Cardiac fibroblast (primary cell): Measurements from ENCODE around the gene FAM20A.

ENCODE experiments used
- DNase-seq, 2 donors: peaks; one replicate each; pipeline versions ENCODE4 v3.0.0 to v3.0.0-alpha.2; 2010; ENCODE audit warnings: low read depth in 2 of 2
- H3K4me3 ChIP-seq, 2 donors: replicated peaks in 1 of 2; 1 replicate in 1 of 2; 2 replicates in 1 of 2; pipeline ENCODE4 v1.5.1; 2011; ENCODE audit warnings: low read depth in 2 of 2, low read length in 2 of 2, mild to moderate bottlenecking in 2 of 2, moderate library complexity in 1 of 2
- TF ChIP-seq, protein P1 (sequence below): IDR thresholded peaks from one replicate; pipeline ENCODE4 v1.5.1; 2011; ENCODE audit warnings: low read depth, mild to moderate bottlenecking, low read length, inconsistent platforms

Gene FAM20A

DNA sequence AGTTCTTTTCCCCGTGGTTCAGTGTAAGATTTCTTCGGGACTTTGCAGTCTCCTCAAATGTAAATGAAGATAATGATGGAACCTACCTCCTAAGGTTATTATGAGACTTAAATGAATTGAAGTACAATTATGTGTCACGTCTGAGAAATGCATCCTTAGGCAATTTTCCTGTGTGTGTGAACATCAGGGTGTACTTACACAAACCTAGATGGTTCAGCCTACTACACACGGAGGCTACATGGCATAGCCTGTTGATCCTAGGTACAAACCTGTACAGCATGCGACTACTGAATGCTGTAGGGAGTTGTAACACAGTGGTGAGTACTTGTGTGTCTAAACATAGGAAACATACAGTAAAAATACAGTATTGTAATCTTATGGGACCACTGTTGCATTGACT is 1.1 kb upstream of the FAM20A start:
- no peak overlapping the region for H3K4me3 ChIP-seq
- TF ChIP-seq, protein P1, sequence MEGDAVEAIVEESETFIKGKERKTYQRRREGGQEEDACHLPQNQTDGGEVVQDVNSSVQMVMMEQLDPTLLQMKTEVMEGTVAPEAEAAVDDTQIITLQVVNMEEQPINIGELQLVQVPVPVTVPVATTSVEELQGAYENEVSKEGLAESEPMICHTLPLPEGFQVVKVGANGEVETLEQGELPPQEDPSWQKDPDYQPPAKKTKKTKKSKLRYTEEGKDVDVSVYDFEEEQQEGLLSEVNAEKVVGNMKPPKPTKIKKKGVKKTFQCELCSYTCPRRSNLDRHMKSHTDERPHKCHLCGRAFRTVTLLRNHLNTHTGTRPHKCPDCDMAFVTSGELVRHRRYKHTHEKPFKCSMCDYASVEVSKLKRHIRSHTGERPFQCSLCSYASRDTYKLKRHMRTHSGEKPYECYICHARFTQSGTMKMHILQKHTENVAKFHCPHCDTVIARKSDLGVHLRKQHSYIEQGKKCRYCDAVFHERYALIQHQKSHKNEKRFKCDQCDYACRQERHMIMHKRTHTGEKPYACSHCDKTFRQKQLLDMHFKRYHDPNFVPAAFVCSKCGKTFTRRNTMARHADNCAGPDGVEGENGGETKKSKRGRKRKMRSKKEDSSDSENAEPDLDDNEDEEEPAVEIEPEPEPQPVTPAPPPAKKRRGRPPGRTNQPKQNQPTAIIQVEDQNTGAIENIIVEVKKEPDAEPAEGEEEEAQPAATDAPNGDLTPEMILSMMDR: no peak
- DNase-seq: no peak

GRCh38 chr17:68601565-68602288 is 560 bp upstream of the FAM20A start:
- no peak overlapping the region for H3K4me3 ChIP-seq
- TF ChIP-seq, protein P1: no peak
- no peak for DNase-seq

DNA sequence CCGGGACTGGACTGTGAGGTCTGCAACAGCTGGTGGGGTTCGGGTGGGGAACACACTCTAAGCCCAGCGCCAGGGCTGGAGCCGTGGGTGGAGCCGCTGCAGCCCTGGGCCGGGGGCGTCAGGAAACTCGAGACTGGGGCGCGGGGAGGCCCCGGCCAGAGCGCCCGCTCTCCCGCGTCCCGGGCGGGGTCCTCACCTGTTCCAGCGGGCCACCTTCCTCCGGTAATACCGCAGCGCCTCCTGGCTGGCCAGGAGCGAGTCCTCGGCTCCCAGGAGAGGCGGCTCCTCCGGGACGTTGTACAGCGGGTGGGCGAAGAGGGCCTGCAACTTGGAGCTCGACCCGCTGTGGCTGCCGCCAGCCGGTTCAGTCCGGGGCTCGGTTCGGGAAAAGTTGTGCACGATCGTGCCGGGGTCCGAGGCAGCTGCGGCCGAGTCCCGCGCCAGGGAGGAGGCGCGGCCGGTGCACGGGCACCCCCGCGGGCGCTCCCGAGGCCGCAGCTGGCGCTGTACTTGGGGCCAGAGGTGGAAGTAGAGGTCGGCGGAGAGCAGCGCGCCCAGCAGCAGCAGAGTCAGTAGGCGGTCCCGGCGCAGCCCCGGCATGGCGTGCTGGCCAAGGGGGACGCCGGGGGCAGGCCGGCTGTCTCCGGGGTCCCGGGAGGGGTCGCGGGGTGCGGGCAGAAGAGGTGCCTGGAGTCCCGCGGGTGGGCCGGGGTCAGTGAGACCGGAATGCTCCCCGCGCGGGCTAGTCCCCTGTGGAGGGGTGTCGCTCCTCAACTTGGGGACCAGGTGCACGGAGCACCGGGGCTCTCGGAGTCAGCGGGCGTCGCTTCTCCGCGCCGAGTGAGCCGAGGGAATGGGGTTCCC is 868 bp downstream of the FAM20A start:
- peak in 1 of 2 donors; percentile 29 for DNase-seq
- H3K4me3 ChIP-seq: peak overlapping the region; percentile 40 to 77
- TF ChIP-seq, protein P1: peak; percentile 12

GRCh38 chr17:68599552-68600066 is 1.6 kb downstream of the FAM20A start:
- DNase-seq: no peak

DNA sequence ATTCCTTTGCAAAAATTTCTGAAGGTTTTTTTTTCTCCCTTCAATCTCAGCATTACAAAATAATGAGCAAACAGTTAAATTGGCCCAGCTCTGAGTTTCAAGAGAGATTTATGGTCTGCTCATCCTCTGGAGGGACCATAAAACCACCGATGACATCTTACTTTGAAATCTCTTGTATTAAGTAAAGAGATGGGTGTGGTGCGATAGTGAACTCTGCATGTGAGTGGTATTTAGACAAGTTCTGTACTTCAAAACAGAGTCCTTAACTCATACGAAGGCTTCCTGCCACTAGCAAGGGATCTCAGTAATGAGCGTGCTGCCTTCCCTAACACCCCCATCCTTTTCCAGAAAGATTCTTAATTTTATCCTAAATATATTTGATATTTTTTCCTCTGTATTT is 2.1 kb downstream of the FAM20A start:
- DNase-seq: peak in 1 of 2 donors; percentile 35
- H3K4me3 ChIP-seq: peak overlapping the region in 1 of 2 donors; percentile 77
- TF ChIP-seq, protein P1: no peak

More at GRCh38 chr17:68599552-68600066, 1.6 kb downstream of the FAM20A start:
- peak overlapping the region; percentile 40 to 77 for H3K4me3 ChIP-seq
- TF ChIP-seq, protein P1: no peak

DNA sequence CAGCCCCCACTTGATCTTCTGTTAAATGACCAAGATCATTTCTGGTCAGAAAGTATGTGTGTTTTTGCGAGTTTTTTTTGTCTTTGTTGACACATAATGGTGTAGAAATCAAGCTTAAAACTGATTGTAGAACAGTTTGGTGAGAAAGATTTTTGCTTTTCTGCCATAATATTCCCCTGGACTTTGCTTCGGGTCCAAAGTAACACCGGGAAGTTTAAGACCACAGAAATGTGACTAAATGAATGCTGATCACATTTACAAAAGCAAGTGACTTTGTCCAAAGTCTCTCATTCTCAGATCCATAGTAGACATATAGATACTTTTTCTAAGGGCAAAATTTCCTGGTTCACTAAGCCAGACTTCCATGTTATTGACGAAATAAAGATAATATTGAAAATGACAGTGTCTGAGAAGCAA is 2.6 kb downstream of the FAM20A start:
- no peak for DNase-seq
- TF ChIP-seq, protein P1: no peak
- H3K4me3 ChIP-seq: no peak overlapping the region
